Activated naive CD4-positive, alpha-beta T cell treated with anti-CD3 and anti-CD28 coated beads for 36 hours (primary cell): ENCODE data around the gene PTGES3. TPM values are rescaled to one million over a fixed set of nuclear protein-coding genes. Genes with fewer than 3 reads are reported as not detected.
A peak's percentile ranks its signal among the peaks of the same experiment; 100 is the strongest.
"Not testable (repeated sequence)": the region's sequence is repeated elsewhere in the genome, so short reads cannot be mapped to it uniquely, and the experiment has no call there.

Experiments used
- CTCF ChIA-PET: fragments of 350-600 bp; sonication (Branson Sonifier 250); formaldehyde crosslinking; loops from one replicate; lab custom pipeline; 2021; ENCODE audit warnings: antibody characterized with exemption; lab: Charles Lee
- DNase-seq: peaks from one replicate; pipeline ENCODE4 v3.0.0-alpha.2; 2020
- H3K27ac Mint-ChIP-seq: one replicate; pipeline ENCODE4 v1.8.0; 2021; ENCODE audit warnings: mild to moderate bottlenecking, mixed read lengths
- H3K27me3 Mint-ChIP-seq: one replicate; pipeline ENCODE4 v1.8.0; 2021; ENCODE audit warnings: low read depth, mixed read lengths
- H3K36me3 Mint-ChIP-seq: one replicate; pipeline ENCODE4 v1.8.0; 2021; ENCODE audit warnings: low read depth, mixed read lengths
- H3K4me1 Mint-ChIP-seq: one replicate; pipeline ENCODE4 v1.8.0; 2021; ENCODE audit warnings: low read depth, mixed read lengths
- H3K4me3 Mint-ChIP-seq: one replicate; pipeline ENCODE4 v1.8.0; 2021; ENCODE audit warnings: mild to moderate bottlenecking, moderate library complexity, mixed read lengths
- H3K9me3 Mint-ChIP-seq: one replicate; pipeline ENCODE4 v1.8.0; 2021; ENCODE audit warnings: mixed read lengths
- intact Hi-C: fragments of 100-400 bp; cut with micrococcal nuclease; formaldehyde crosslinking; loops from one replicate; pipeline ENCODE4 v1.15.1; 2023
- total RNA-seq, 2 experiments: library from RNA; stranded (reverse); gene quantifications; one replicate each; pipeline ENCODE4 v1.2.3, GENCODE V29; 2021

Gene PTGES3
- total RNA-seq, 2 experiments from 2014 or later, result 289 to 293 TPM

DNA sequence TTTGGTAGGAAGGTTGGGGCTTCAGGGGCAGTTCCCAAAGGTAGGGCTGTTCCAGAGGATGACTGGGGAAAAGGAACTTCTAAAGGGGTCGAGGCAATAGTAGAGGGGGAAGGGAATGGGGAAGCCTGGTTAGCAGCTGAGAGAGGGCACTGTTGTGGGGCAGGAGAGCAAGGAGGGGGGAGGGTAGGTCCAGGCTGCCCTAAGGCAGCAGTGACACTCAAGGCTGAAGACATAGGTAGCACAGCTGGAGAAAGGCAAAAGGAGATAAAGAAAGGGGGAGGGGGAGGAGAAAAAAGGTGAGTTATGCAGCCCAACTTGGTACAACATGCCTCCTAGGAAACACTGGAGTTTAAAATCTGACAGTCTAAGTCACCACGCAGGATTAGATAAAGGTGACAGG, 33.1 kb upstream of the PTGES3 start:
- Mint-ChIP-seq H3K9me3 (no peaks in the 10 kb centered on the region), H3K27me3 (no peaks in the 10 kb centered on the region), H3K36me3 (peaks cover 80% of the 10 kb centered on the region), H3K4me1 (peaks cover 69% of the 10 kb centered on the region), H3K4me3 (peak overlapping the region; percentile 99), H3K27ac (peak overlapping the region; percentile 65)
- DNase-seq, result no peak
- intact Hi-C loops, result no loop called here
- CTCF ChIA-PET, result interaction anchor here (1.0 kb wide), 1 partner anchor 23 kb away, joined by 3 read pairs; no protein-coding TSS in a partner anchor

DNA sequence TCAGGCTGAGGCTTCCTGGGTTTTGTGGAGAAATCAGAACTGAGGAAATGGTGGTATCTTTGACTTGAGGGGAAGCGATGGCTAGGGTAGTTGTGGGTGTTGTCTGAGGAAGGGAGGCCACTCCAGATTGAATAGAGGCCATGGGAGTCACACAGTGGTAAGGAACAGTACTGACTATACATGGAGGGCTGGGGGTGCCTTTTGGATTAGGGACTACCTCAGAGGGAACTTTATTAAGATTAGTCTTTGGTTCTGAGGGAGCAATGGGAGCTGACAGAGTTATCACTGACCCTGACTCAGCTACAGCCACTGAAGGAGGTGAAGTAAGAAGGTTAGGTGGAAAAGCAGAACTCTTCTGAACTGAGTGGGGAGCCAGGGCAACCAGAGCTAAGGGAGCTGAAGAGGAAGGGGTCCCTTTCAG, 32.7 kb upstream of the PTGES3 start:
- Mint-ChIP-seq H3K4me1 (peaks cover 71% of the 10 kb centered on the region), H3K9me3 (no peaks in the 10 kb centered on the region), H3K27ac (peak overlapping the region; percentile 65), H3K36me3 (peaks cover 82% of the 10 kb centered on the region), H3K4me3 (peak overlapping the region; percentile 99), H3K27me3 (no peaks in the 10 kb centered on the region)
- CTCF ChIA-PET, result interaction anchor here (1.0 kb wide), 1 partner anchor 22 kb away, joined by 3 read pairs; no protein-coding TSS in a partner anchor
- intact Hi-C loops, result no loop called here
- no peak for DNase-seq

DNA sequence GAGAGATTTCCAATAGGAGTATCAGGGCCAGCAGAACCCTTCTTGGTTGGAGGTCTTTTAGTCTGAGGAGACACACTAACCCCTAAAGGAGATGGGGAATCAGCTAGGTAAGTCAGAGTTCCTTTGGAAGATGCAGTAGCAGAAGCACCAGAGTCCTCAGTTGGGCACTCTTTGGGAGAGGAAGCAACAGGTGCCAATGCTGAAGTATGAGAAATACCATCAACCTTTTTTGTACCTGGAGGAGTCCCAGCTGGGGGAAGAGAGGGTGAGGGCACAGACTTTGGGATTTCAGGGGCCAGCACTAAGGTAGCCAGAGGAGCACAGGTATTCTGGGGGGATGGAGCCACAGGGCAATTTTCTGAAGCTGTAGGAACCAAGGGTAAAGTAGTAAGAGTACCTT, 31.0 kb upstream of the PTGES3 start:
- peak overlapping the region; percentile 65 for H3K27ac Mint-ChIP-seq
- no peak for DNase-seq
- H3K4me3 Mint-ChIP-seq, result peak overlapping the region; percentile 11
- H3K27me3 Mint-ChIP-seq, result no peaks in the 10 kb centered on the region
- CTCF ChIA-PET, result interaction anchor here (0.7 to 1.4 kb wide), 5 partner anchors 33 to 282 kb away, joined by 3 to 4 read pairs (median 3); no protein-coding TSS in a partner anchor
- H3K9me3 Mint-ChIP-seq, result no peaks in the 10 kb centered on the region
- peaks cover 82% of the 10 kb centered on the region for H3K36me3 Mint-ChIP-seq
- intact Hi-C loops, result no loop called here
- H3K4me1 Mint-ChIP-seq, result peaks cover 73% of the 10 kb centered on the region

DNA sequence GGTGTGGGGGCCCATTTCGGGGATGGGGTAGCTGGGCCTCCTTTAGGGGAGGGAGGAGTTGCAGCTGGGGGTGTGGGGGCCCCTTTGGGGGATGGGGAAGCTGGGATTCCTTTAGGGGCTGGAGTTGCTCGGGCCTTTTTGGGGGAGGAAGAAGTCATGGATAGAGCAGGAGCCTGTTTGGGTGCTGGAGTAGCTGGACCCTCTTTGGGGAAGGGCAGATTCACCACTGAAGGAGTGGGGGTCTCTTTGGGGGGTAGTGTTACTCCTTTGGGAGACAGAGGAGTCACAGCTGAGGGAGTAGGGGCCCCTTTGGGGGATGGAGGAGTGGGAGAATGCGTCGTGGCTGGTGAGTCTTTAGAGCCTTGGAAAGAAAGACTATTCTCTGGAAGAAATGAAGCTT, 30.6 kb upstream of the PTGES3 start:
- H3K4me1 Mint-ChIP-seq, result peaks cover 70% of the 10 kb centered on the region
- no peak for DNase-seq
- intact Hi-C loops, result no loop called here
- no peak overlapping the region for H3K4me3 Mint-ChIP-seq
- no peaks in the 10 kb centered on the region for H3K27me3 Mint-ChIP-seq
- peaks cover 81% of the 10 kb centered on the region for H3K36me3 Mint-ChIP-seq
- no peaks in the 10 kb centered on the region for H3K9me3 Mint-ChIP-seq
- H3K27ac Mint-ChIP-seq, result peak overlapping the region; percentile 65
- CTCF ChIA-PET, result interaction anchor here (1.0 to 1.4 kb wide), 4 partner anchors 45 to 283 kb away, joined by 3 to 4 read pairs (median 3); no protein-coding TSS in a partner anchor

DNA sequence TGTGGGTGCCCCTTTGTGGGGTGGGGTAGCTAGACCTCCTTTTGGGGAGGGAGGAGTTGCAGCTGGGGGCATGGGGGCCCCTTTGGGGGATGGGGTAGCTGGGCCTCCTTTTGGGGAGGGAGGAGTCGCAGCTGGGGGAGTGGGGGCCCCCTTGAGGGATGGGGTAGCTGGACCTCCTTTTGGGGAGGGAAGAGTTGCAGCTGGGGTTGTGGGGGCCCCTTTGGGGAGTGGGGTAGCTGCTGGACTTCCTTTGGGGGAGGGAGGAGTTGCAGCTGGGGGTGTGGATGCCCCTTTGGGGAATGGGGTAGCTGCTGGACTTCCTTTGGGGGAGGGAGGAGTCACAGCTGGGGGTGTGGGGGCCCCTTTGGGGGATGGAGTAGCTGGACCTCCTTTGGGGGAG, 30.1 kb upstream of the PTGES3 start:
- Mint-ChIP-seq H3K4me1 (peaks cover 67% of the 10 kb centered on the region), H3K36me3 (peaks cover 81% of the 10 kb centered on the region), H3K27me3 (no peaks in the 10 kb centered on the region), H3K27ac (no peak overlapping the region), H3K4me3 (no peak overlapping the region), H3K9me3 (no peaks in the 10 kb centered on the region)
- intact Hi-C loops, result no loop called here
- no peak for DNase-seq
- CTCF ChIA-PET, result interaction anchor here (1.1 to 1.4 kb wide), 3 partner anchors 45 to 283 kb away, joined by 3 to 4 read pairs (median 3); no protein-coding TSS in a partner anchor

DNA sequence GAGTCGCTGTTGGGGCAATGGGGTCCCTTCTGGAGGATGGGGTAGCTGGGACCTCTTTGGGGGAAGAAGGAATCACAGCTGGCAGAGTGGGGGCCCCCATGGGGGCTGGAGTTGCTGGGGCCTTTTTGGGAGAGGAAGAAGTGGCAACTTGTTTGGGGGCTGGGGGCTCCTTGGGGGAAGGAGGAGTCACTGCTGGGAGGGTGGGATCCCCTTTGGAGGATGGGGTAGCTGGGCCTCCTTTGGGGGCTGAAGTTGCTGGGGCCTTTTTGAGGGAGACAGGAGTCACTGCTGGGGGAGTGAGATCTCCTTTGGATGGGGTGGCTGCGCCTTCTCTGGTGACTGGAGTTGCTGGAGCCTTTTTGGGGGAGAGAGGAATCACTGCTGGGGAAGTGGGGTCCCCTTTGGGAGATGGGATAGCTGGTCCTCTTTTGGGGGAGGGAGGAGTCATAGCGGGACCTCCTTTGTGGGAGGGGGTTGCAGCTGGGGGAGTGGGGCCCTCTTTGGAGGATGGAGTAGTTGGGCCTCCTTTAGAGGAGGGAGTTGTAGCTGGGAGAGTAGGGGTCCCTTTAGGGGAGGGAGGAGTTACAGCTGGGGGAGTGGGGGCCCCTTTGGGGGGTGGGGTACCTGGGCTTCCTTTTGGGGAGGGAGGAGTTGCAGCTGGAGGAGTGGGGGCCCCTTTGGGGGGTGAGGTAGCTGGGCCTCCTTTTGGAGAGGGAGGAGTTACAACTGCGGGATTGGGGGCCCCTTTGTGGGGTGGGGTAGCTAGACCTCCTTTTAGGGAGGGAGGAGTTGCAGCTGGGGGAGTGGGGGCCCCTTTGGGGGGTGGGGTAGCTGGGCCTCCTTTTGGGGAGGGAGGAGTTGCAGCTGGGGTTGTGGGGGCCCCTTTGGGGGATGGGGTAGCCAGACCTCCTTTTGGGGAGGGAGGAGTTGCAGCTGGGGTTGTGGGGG, 29.1 kb upstream of the PTGES3 start:
- intact Hi-C loops, result no loop called here
- no peak overlapping the region for H3K4me3 Mint-ChIP-seq
- no peaks in the 10 kb centered on the region for H3K27me3 Mint-ChIP-seq
- H3K27ac Mint-ChIP-seq, result peak overlapping the region; percentile 65
- no peak for DNase-seq
- H3K4me1 Mint-ChIP-seq, result peaks cover 59% of the 10 kb centered on the region
- H3K36me3 Mint-ChIP-seq, result peaks cover 82% of the 10 kb centered on the region
- CTCF ChIA-PET, result interaction anchor here (0.6 to 1.1 kb wide), 4 partner anchors 9 to 97 kb away, joined by 3 to 4 read pairs (median 3); no protein-coding TSS in a partner anchor
- H3K9me3 Mint-ChIP-seq, result no peaks in the 10 kb centered on the region

DNA sequence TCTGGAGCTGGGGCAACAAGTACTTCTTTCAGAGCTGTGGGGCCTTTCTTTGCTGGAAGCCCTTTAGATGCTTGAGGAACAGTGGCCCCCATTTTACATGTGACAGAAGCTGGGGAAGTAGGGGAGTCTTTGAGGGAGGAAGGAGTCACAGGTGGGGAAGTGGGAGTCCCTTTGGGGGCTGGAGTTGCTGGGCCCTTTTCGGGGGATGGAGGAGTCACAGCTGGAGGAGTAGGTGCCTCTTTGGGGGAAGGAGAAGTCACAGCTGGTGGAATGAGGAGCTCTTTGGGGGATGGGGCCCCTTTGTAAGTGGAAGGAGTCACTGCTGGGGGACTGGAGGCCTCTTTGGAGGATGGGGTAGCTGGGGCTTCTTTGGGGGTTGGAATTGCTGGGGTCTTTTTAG, 28.4 kb upstream of the PTGES3 start:
- peak overlapping the region; percentile 38 for H3K27ac Mint-ChIP-seq
- H3K9me3 Mint-ChIP-seq, result no peaks in the 10 kb centered on the region
- peaks cover 79% of the 10 kb centered on the region for H3K36me3 Mint-ChIP-seq
- DNase-seq, result no peak
- peaks cover 51% of the 10 kb centered on the region for H3K4me1 Mint-ChIP-seq
- H3K4me3 Mint-ChIP-seq, result no peak overlapping the region
- H3K27me3 Mint-ChIP-seq, result no peaks in the 10 kb centered on the region
- CTCF ChIA-PET, result interaction anchor here (0.6 to 1.1 kb wide), 2 partner anchors 80 to 395 kb away, joined by 3 to 4 read pairs; partner anchors contain the start of gene STAT6
- intact Hi-C loops, result no loop called here

DNA sequence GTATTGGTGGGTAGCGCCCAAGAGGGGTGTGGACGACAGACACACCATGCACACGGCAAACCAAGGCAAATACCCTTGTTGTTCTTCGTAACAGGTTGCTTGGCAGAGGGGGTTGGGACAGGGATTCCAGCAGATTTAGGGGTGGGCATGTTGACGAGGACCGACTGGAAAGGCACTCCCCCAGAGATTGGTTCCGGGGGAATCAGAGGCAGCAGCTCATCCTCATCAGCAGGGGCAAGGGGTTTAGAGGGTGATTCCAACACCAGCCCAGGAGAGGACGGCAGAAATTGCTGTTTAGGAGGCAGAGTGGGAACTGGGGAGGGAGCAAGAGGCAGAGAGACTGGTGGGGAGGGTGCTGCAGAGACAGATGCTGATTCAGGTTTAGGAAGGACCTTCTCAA, 27.7 kb upstream of the PTGES3 start:
- Mint-ChIP-seq H3K27me3 (no peaks in the 10 kb centered on the region), H3K4me1 (peaks cover 45% of the 10 kb centered on the region), H3K4me3 (no peak overlapping the region), H3K27ac (peak overlapping the region; percentile 38), H3K9me3 (no peaks in the 10 kb centered on the region), H3K36me3 (peaks cover 74% of the 10 kb centered on the region)
- intact Hi-C loops, result no loop called here
- CTCF ChIA-PET, result no interaction called here
- DNase-seq, result no peak

DNA sequence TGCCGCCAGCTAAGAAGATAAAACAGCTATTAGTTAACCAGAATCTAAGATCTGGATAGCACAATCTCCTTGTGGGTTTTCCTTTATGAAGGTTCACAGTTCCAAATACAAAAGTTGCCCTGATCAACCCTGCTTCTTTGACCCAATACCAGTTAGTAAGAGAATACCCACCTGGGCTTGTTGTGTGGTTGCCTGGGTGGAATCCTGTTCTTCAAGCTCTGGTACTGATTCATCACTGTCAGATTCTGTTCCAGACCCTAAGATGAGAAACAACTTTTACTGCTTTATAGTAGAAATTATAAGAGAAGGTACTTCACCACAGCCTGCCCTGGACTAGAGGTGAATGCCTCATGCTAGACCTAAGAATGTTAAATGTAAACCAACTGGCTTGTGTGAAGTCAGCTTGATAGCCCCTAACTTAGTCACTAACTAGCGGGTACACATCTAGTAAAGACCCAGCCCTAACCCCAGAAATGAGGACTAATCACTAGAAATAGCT, 26.4 kb upstream of the PTGES3 start:
- intact Hi-C loops, result no loop called here
- Mint-ChIP-seq H3K4me1 (peaks cover 32% of the 10 kb centered on the region), H3K27me3 (no peaks in the 10 kb centered on the region), H3K4me3 (no peak overlapping the region), H3K36me3 (peaks cover 61% of the 10 kb centered on the region), H3K27ac (peak overlapping the region; percentile 44), H3K9me3 (no peaks in the 10 kb centered on the region)
- DNase-seq, result no peak
- CTCF ChIA-PET, result interaction anchor here (1.0 kb wide), 1 partner anchor 122 kb away, joined by 3 read pairs; no protein-coding TSS in a partner anchor

DNA sequence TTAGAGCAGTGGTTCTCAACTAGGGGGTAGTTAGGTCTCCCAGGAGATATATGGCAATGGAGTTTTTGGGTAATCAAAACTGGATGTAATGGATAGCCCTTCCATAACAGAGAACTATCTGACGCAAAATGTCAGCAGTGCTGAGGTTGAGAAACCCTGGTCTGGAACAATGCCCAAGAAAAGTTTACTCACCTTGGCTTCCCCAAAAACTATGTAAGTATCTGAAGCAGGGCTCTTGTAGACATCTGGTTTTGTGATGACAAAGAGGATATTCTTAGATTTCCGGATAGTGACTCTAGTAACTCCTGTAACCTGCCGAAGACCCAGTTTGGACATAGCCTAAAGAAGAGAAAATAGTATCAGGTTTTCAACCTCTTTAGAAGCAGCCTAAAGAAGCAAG, 25.3 kb upstream of the PTGES3 start:
- Mint-ChIP-seq H3K9me3 (no peaks in the 10 kb centered on the region), H3K4me3 (no peak overlapping the region), H3K27me3 (no peaks in the 10 kb centered on the region), H3K4me1 (peaks cover 22% of the 10 kb centered on the region), H3K27ac (no peak overlapping the region), H3K36me3 (peaks cover 52% of the 10 kb centered on the region)
- no peak for DNase-seq
- intact Hi-C loops, result no loop called here
- CTCF ChIA-PET, result no interaction called here

DNA sequence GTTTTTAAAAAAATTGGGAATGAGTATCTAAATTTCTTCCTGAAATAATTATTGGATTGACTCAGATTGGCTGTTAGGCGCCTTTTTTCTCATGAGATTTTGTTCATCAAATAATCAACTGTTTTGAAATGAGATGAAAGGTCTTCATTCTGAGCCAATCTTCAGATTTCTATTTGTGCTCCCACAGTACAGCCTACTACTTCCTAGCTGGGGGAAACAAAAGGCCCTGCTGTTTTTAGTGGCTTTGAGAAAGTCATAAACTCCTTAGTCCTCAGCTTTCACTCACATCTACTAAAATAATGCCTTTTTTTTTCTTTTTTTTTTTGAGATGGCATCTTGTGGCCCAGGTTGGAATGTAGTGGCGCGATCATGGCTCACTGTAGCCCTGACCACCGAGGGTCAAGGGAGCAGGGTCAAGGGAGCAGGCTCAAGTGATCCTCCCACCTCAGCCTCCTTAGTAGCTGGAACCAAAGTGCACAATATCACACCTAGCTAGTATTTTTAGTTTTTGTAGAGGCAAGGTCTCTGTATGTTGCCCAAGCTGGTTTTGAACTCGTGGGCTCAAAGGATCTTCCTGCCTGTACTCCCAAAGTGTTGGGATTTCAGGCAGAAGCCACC, 21.8 kb upstream of the PTGES3 start:
- Mint-ChIP-seq H3K4me1 (peaks cover under 1% of the 10 kb centered on the region), H3K27ac (no peak overlapping the region), H3K36me3 (peaks cover 32% of the 10 kb centered on the region), H3K27me3 (no peaks in the 10 kb centered on the region), H3K4me3 (no peak overlapping the region), H3K9me3 (no peaks in the 10 kb centered on the region)
- DNase-seq, result no peak
- intact Hi-C loops, result no loop called here
- CTCF ChIA-PET, result no interaction called here

DNA sequence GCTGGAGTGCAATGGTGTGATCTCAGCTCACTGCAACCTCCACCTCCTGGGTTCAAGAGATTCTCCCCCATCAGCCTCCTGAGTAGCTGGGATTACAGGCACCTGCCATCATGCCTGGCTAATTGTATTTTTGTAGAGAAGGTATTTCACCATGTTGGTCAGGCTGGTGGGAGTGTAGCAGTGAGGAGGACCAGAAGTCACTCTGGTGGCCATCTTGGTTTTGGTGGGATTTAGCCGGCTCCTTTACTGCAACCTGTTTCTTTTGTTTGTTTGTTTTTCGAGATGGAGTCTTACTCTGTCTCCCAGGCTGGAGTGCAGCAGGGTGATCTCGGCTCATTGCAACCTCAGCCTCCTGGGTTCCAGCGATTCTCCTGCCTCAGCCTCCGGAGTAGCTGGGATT, 16.4 kb upstream of the PTGES3 start:
- intact Hi-C loops, H3K4me1 Mint-ChIP-seq, H3K36me3 Mint-ChIP-seq, H3K4me3 Mint-ChIP-seq, H3K9me3 Mint-ChIP-seq, H3K27ac Mint-ChIP-seq, CTCF ChIA-PET, H3K27me3 Mint-ChIP-seq, DNase-seq: not testable (repeated sequence)
